ENCODE data around the gene IL32. TPM values are rescaled to one million over a fixed set of nuclear protein-coding genes. Genes with fewer than 3 reads are reported as not detected.

IL32 gene
- polyA plus RNA-seq, 3 donors, result 0.53 to 8.0 (median 5.6) TPM

DNA sequence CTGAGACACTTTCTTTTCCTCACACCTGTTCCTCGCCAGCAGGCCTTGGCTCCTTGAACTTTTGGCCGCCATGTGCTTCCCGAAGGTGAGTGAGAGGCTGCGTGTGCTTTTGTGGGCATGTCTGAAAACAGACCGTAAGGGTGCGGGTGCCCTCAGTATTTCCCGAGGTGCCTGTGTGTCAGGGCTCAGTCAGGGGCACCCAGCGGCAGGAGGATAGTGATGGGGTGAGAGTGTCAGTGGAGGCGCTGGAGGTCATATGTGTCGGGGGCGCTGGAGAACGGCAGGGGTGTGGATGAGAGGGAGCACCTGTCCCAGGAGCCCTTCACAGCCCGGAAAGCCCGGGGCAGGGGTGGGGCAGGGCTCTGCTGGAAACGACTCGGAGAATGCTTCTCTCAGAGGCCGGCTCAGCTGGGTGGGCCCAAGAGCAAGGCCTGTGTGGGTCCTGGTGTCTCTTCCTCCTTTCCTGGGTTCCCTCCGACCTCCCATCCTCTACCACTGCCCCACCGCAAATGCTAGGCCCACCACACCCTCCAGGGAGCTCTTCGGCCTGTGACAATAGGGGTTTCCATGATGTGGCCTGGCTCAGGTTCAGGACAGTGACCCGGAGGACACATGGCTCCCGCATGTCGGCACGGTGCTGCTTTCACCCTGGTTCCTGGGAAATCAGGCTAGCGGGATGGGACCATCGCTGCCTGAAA is 451 bp downstream of the IL32 start:
- H3K9ac ChIP-seq (ENCODE audit: insufficient read depth, low read length, poor library complexity, severe bottlenecking), result no peak overlapping the region
- intact Hi-C loops (cut with micrococcal nuclease), result no loop called here
- H2AFZ ChIP-seq (ENCODE audit: insufficient read depth, low read depth, low read length, poor library complexity, severe bottlenecking), result no peak overlapping the region
- DNase-seq, result no peak
- peak overlapping the region in 1 of 2 donors; percentile 66 for H3K4me3 Mint-ChIP-seq
- H3K27me3 Mint-ChIP-seq (ENCODE audit: low read depth in 3 of 3), result peaks cover 0 to 7% (median 3%) of the 10 kb centered on the region in 3 donors
- H3K27ac ChIP-seq (ENCODE audit: low read depth in 1 of 2, low read length in 2 of 2), result no peak overlapping the region
- H3K27me3 ChIP-seq (ENCODE audit: control insufficient read depth in 2 of 2, insufficient read depth in 2 of 2, low read length in 2 of 2), result no peaks in the 10 kb centered on the region
- peaks cover 0 to 4% (median 0%) of the 10 kb centered on the region in 7 donors for H3K9me3 Mint-ChIP-seq
- H3K4me1 Mint-ChIP-seq, result peaks cover 32% of the 10 kb centered on the region
- 98% methylated on average over 19 of the region's 26 CpGs for WGBS (ENCODE audit: insufficient coverage)
- TF ChIP-seq, protein P1, sequence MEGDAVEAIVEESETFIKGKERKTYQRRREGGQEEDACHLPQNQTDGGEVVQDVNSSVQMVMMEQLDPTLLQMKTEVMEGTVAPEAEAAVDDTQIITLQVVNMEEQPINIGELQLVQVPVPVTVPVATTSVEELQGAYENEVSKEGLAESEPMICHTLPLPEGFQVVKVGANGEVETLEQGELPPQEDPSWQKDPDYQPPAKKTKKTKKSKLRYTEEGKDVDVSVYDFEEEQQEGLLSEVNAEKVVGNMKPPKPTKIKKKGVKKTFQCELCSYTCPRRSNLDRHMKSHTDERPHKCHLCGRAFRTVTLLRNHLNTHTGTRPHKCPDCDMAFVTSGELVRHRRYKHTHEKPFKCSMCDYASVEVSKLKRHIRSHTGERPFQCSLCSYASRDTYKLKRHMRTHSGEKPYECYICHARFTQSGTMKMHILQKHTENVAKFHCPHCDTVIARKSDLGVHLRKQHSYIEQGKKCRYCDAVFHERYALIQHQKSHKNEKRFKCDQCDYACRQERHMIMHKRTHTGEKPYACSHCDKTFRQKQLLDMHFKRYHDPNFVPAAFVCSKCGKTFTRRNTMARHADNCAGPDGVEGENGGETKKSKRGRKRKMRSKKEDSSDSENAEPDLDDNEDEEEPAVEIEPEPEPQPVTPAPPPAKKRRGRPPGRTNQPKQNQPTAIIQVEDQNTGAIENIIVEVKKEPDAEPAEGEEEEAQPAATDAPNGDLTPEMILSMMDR (IDR thresholded peaks at IDR 0.05), result no peak
- H3K36me3 Mint-ChIP-seq, result no peaks in the 10 kb centered on the region
- peaks cover 22 to 33% of the 10 kb centered on the region in 2 donors for H3K4me1 ChIP-seq (ENCODE audit: control insufficient read depth in 1 of 2, insufficient read depth in 2 of 2, low read length in 2 of 2)
- H3K36me3 ChIP-seq (replicated peaks in 1 of 2; ENCODE audit: control insufficient read depth in 1 of 2, insufficient read depth in 2 of 2, low read length in 2 of 2), result no peaks in the 10 kb centered on the region
- no peaks in the 10 kb centered on the region for H4K20me1 ChIP-seq (ENCODE audit: insufficient read depth, low read length)
- peak overlapping the region in 1 of 7 donors; percentile 32 for H3K27ac Mint-ChIP-seq
- no peaks in the 10 kb centered on the region for H3K79me2 ChIP-seq (ENCODE audit: insufficient read depth, low read length)
- H3K4me3 ChIP-seq (replicated peaks in 1 of 3; ENCODE audit: low read depth in 2 of 3, low read length in 3 of 3), result no peak overlapping the region
- H3K9me3 ChIP-seq (replicated peaks in 1 of 2; ENCODE audit: control insufficient read depth in 1 of 2, insufficient read depth in 1 of 2, low read length in 2 of 2), result no peaks in the 10 kb centered on the region
- no peak overlapping the region for H3K4me2 ChIP-seq (replicated peaks; ENCODE audit: extremely low read depth, low read length, poor library complexity, severe bottlenecking)

DNA sequence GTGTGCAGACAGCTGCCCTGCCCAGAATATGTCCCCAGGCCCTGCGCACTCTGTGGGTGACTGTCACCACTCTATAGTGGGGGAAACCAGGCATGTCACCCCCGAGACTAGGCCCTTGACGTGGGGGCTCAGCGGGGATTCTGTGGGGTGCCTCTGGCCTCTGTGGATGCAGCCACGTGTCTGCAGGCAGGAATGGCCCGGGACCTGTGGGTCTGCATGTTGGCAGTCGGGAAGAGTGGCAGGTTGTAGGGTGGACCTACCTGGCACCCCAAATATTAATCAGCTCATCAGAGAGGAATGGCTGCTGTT is 954 bp downstream of the IL32 start:
- no peaks in the 10 kb centered on the region for H3K79me2 ChIP-seq (ENCODE audit: insufficient read depth, low read length)
- Mint-ChIP-seq H3K27ac (no peak overlapping the region), H3K27me3 (ENCODE audit: low read depth in 3 of 3) (peaks cover 0 to 7% (median 3%) of the 10 kb centered on the region in 3 donors), H3K36me3 (no peaks in the 10 kb centered on the region), H3K4me1 (peaks cover 32% of the 10 kb centered on the region), H3K4me3 (peak overlapping the region in 1 of 2 donors; percentile 54), H3K9me3 (peaks cover 0 to 4% (median 0%) of the 10 kb centered on the region in 7 donors)
- intact Hi-C loops (cut with micrococcal nuclease), result no loop called here
- H3K4me1 ChIP-seq (ENCODE audit: control insufficient read depth in 1 of 2, insufficient read depth in 2 of 2, low read length in 2 of 2), result peaks cover 21 to 33% of the 10 kb centered on the region in 2 donors
- no peaks in the 10 kb centered on the region for H3K9me3 ChIP-seq (replicated peaks in 1 of 2; ENCODE audit: control insufficient read depth in 1 of 2, insufficient read depth in 1 of 2, low read length in 2 of 2)
- H3K4me2 ChIP-seq (replicated peaks; ENCODE audit: extremely low read depth, low read length, poor library complexity, severe bottlenecking), result no peak overlapping the region
- H3K9ac ChIP-seq (ENCODE audit: insufficient read depth, low read length, poor library complexity, severe bottlenecking), result no peak overlapping the region
- 100% methylated on average over 4 of the region's 7 CpGs for WGBS (ENCODE audit: insufficient coverage)
- no peak for DNase-seq
- no peak overlapping the region for H3K27ac ChIP-seq (ENCODE audit: low read depth in 1 of 2, low read length in 2 of 2)
- no peaks in the 10 kb centered on the region for H3K27me3 ChIP-seq (ENCODE audit: control insufficient read depth in 2 of 2, insufficient read depth in 2 of 2, low read length in 2 of 2)
- H3K4me3 ChIP-seq (replicated peaks in 1 of 3; ENCODE audit: low read depth in 2 of 3, low read length in 3 of 3), result no peak overlapping the region
- TF ChIP-seq, protein P1 (IDR thresholded peaks at IDR 0.05), result no peak
- no peak overlapping the region for H2AFZ ChIP-seq (ENCODE audit: insufficient read depth, low read depth, low read length, poor library complexity, severe bottlenecking)
- H4K20me1 ChIP-seq (ENCODE audit: insufficient read depth, low read length), result no peaks in the 10 kb centered on the region
- H3K36me3 ChIP-seq (replicated peaks in 1 of 2; ENCODE audit: control insufficient read depth in 1 of 2, insufficient read depth in 2 of 2, low read length in 2 of 2), result no peaks in the 10 kb centered on the region
